SH-SY5Y (cell line): Measurements from ENCODE around the gene UBR4.

ENCODE experiments used
- GATA2 ChIP-seq: IDR thresholded peaks from 2 replicates; pipeline ENCODE4 v1.6.1; 2011; ENCODE audit warnings: mild to moderate bottlenecking, low read depth, low read length
- GATA3 ChIP-seq: IDR thresholded peaks from 2 replicates; pipeline ENCODE4 v1.6.1; 2011; ENCODE audit warnings: low read depth, mild to moderate bottlenecking, low read length, moderate library complexity

- TF ChIP-seq GATA2 (no peak), GATA3 (no peak)
Observed at GRCh38 chr1:19232524-19232846, 22.4 kb upstream of the UBR4 start.
